ENCODE measurements around the gene ZNF710.
A peak's percentile ranks its signal among the peaks of the same experiment; 100 is the strongest.

GRCh38 chr15:90001683-90002427 is 731 bp downstream of the ZNF710 start:
- TF ChIP-seq CTCF (IDR thresholded peaks at IDR 0.05; ENCODE audit: control extremely low read depth in 1 of 3, insufficient read depth in 1 of 3, low read depth in 1 of 3, low read length in 3 of 3) (no peak), HDAC6 (IDR thresholded peaks at IDR 0.05; ENCODE audit: low read depth, low read length) (no peak), POLR2A (IDR thresholded peaks at IDR 0.05; ENCODE audit: control extremely low read depth in 1 of 2, low read depth in 2 of 2, low read length in 2 of 2) (no peak), EGR1 (IDR thresholded peaks at IDR 0.05; ENCODE audit: borderline replicate concordance, low read depth, low read length) (no peak), RAD21 (IDR thresholded peaks at IDR 0.05 in 1 of 2, conservative IDR thresholded peaks at IDR 0.05 in 1 of 2; ENCODE audit: low read depth in 2 of 2, low read length in 2 of 2) (no peak), POLR2AphosphoS5 (IDR thresholded peaks at IDR 0.05; ENCODE audit: low read depth, low read length) (peak; percentile 18; the same call in 1 of the 2 replicates), EP300 (IDR thresholded peaks at IDR 0.05; ENCODE audit: borderline replicate concordance in 1 of 2, low read depth in 2 of 2, low read length in 2 of 2) (no peak; a peak in 1 of 3 replicates), RFX5 (IDR thresholded peaks at IDR 0.05; ENCODE audit: borderline replicate concordance, low read depth, low read length) (no peak)

All from H1 (cell line).